Lower leg skin (tissue), 4 donors: ENCODE results near the gene RAP1B. TPM values are rescaled to one million over a fixed set of nuclear protein-coding genes. Genes with fewer than 3 reads are reported as not detected.
A peak's percentile ranks its signal among the peaks of the same experiment; 100 is the strongest.

Experiments used
- DNase-seq, 2 donors: peaks; one replicate each; pipeline ENCODE4 v3.0.0-alpha.2; 2019; ENCODE audit warnings: low spot score in 2 of 2
- H3K4me3 ChIP-seq: fragments of 200-600 bp; sonication (generic); 2 replicates; pipeline ENCODE4 v1.5.1; 2017; ENCODE audit warnings: mild to moderate bottlenecking, low read depth; ENCODE audit not compliant: poor library complexity, severe bottlenecking
- CTCF ChIP-seq, 3 donors: fragments of 450-650 bp; IDR thresholded peaks; one replicate each; pipeline ENCODE4 v1.5.1; 2016; ENCODE audit warnings: antibody characterized with exemption in 3 of 3, mild to moderate bottlenecking in 3 of 3, moderate library complexity in 2 of 3
- POLR2A ChIP-seq, 2 donors: fragments of 450-650 bp; IDR thresholded peaks; one replicate each; pipeline ENCODE4 v1.6.1; 2016 to 2017; ENCODE audit warnings: antibody characterized with exemption in 2 of 2, mild to moderate bottlenecking in 1 of 2, moderate library complexity in 1 of 2
- WGBS, 2 donors: methylation state at CpG; one replicate each; pipeline ENCODE4 v1.1.5; 2018; 5-methylcytosine and 5-hydroxymethylcytosine counted together
- intact Hi-C: fragments of 100-400 bp; cut with DNase I; formaldehyde crosslinking; loops from one replicate; pipeline ENCODE4 v1.15.0; 2023; ENCODE audit warnings: low total_unique reads
- total RNA-seq, 4 donors: library from RNA; depleted of rRNA; stranded (reverse); fragments of >200 nt; gene quantifications; one replicate each; pipeline ENCODE4 v1.1.0, GENCODE V29; 2016

The RAP1B gene
- total RNA-seq, 4 donors from 2014 or later: 96.1 to 183 (median 123) TPM

DNA sequence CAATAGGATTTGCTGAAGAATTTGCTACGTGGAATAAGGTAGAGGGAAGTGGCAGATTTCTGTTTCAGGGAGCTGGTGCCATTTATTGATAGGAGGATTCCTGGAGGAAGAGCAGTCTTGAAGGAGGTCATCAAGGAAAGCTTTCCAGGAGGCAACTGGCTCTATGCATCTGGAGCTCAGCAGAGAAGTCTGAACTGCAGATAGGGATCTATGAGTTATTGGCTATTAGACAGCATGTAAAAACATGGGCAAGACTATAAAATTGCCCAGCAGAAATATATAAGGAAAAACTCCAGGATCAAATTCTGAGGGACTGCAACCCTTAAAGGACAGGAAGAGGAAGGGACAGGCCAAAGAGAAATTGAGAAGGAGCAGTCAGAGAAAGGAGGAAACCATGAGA lies 8.9 kb upstream of the RAP1B start:
- intact Hi-C loops: no loop called here
- 33 to 67% methylated on average over 1 of the region's 1 CpG for WGBS, 2 donors
- TF ChIP-seq CTCF (IDR thresholded peaks at IDR 0.05) (no peak), POLR2A (IDR thresholded peaks at IDR 0.05) (no peak)
- no peak for DNase-seq
- no peak overlapping the region for H3K4me3 ChIP-seq

DNA sequence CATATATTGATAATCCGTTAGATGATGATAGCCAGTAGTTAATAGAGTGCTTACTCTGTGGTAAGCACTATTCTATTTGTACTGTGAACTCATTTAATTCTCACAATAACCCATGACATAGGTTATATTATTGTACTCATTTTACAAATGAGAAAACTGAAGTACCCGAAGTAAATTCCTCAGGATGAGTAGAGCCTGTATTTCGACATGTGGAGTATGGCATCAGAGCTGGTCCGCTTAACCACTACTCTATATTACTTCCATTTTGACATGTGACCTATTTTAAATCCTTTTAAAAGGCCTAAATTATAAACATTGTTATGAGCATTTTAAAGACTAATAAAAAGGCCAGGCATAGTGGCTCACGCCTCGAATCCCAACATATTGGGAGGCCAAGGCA lies 8.0 kb upstream of the RAP1B start:
- DNase-seq: no peak
- WGBS, 2 donors: 93% methylated on average over 6 of the region's 6 CpGs
- H3K4me3 ChIP-seq: no peak overlapping the region
- TF ChIP-seq POLR2A (IDR thresholded peaks at IDR 0.05): no peak
- no peak for TF ChIP-seq CTCF (IDR thresholded peaks at IDR 0.05)
- intact Hi-C loops: no loop called here

DNA sequence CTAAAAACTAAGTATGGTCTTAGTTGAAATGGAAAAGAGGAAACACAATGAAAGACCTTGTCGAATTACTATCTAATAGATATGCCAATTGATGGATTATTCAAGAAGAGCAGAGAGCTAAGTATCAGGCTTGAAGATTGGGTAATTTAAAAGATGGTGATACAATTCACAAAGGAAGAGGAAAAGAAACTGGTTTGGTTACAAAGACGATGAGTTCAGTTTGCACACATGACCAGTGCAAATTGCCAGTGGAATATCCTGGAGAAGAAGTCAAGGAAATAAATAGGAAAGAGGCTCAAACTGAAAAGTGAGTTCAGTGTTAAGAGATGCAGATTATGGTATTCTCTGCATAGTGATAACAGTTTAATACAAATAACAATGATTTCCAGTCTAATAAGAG lies 2.5 kb upstream of the RAP1B start:
- 50 to 57% methylated on average over 2 of the region's 2 CpGs for WGBS, 2 donors
- intact Hi-C loops: no loop called here
- TF ChIP-seq POLR2A (IDR thresholded peaks at IDR 0.05) (no peak), CTCF (IDR thresholded peaks at IDR 0.05) (no peak)
- no peak for DNase-seq
- H3K4me3 ChIP-seq: no peak overlapping the region

DNA sequence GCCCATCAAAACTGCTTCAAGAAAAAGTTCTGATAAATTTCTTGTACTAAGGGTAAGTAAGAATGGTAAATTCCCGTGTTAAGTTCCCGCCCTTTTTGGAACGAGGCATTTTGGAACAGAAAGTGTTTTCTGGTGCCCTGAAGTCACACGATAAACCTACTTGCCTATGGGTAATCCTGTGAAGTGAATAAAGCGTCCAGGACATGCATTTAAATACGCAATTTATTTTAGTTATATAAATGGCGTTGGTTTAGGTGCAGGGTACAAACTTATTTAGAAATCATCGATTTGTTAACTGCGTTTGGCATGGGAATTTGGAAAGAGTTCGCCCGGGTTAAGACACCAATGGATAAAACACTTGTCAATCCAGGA lies 715 bp upstream of the RAP1B start:
- intact Hi-C loops: no loop called here
- no peak for DNase-seq

GRCh38 chr12:68611094-68611805 lies 551 bp downstream of the RAP1B start:
- TF ChIP-seq CTCF (IDR thresholded peaks at IDR 0.05) (no peak), POLR2A (IDR thresholded peaks at IDR 0.05) (no peak)
- peak; percentile 77 to 94 for DNase-seq

More for the DNA sequence above, 715 bp upstream of the RAP1B start:
- no peak for TF ChIP-seq CTCF (IDR thresholded peaks at IDR 0.05)
- TF ChIP-seq POLR2A (IDR thresholded peaks at IDR 0.05): no peak
- H3K4me3 ChIP-seq: peak overlapping the region; percentile 47
- WGBS, 2 donors: 0 to 1% methylated on average over 11 of the region's 11 CpGs

DNA sequence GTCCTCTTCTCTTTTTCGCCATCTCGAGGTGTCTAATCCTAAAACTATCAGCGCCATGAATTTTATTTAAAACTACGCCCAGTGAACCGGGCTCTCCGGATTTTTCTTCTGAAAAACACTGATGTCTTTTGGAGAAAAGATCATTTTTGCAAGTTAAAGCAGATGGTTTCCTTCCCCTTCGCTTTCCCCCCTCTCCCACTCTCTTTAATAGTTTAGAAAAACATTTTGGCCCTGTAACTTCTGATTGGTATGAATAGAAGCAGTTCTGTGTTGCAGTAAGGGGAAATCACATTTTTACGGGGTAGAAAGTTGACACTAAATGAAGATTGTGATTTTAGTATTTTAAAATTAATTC lies 1.1 kb downstream of the RAP1B start:
- peak overlapping the region; percentile 85 for H3K4me3 ChIP-seq
- no peak for DNase-seq
- 1% methylated on average over 8 of the region's 8 CpGs for WGBS, 2 donors
- intact Hi-C loops: no loop called here
- TF ChIP-seq POLR2A (IDR thresholded peaks at IDR 0.05) (no peak), CTCF (IDR thresholded peaks at IDR 0.05) (no peak)

More at GRCh38 chr12:68611094-68611805, 551 bp downstream of the RAP1B start:
- intact Hi-C loops: no loop called here
- 0% methylated on average over 13 to 18 of the region's 72 CpGs for WGBS, 2 donors
- peak overlapping the region; percentile 85 for H3K4me3 ChIP-seq
